ENCODE results near the gene C2orf81. TPM values are rescaled to one million over a fixed set of nuclear protein-coding genes. Genes with fewer than 3 reads are reported as not detected.

C2orf81 gene
- total RNA-seq, 1 donor = 0.86 TPM

DNA sequence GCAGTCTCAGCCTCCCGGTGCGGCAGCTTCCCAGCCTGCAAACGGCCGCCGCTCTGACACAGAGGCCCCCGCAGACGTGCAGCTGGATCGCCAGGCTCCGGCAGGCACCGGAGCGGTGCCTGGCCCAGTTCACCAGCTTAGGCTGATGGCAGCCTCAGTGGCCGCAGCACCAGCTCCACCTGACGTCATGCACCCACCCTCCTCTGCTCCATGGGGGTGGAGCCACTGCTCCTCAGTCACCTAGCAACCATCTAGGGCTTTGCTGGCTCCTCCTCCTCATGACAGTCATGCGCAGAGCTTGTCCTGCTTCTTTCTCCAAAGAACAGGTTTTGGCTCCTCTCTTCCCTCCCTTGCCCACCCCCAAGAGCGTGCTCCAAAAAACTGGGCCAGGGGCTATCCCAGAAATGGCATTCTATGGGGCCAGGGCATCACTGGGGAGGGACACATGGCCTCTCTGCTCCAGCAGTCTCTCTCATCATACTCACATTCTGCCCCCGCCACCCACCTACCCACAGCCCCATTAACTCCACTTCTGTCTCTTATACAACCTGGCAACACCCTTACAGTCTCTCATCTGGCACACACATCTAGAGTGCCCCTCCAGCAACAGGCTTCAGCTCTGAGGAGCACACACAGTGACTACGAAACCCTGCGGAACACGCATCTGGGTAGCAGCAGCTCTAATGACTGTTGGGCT, 46.8 kb downstream of the C2orf81 start:
- DNase-seq (ENCODE audit: low read depth) = peak; percentile 76
- H3K4me3 ChIP-seq (ENCODE audit: low read depth, low read length) = peak overlapping the region; percentile 46
- TF ChIP-seq, protein P1, sequence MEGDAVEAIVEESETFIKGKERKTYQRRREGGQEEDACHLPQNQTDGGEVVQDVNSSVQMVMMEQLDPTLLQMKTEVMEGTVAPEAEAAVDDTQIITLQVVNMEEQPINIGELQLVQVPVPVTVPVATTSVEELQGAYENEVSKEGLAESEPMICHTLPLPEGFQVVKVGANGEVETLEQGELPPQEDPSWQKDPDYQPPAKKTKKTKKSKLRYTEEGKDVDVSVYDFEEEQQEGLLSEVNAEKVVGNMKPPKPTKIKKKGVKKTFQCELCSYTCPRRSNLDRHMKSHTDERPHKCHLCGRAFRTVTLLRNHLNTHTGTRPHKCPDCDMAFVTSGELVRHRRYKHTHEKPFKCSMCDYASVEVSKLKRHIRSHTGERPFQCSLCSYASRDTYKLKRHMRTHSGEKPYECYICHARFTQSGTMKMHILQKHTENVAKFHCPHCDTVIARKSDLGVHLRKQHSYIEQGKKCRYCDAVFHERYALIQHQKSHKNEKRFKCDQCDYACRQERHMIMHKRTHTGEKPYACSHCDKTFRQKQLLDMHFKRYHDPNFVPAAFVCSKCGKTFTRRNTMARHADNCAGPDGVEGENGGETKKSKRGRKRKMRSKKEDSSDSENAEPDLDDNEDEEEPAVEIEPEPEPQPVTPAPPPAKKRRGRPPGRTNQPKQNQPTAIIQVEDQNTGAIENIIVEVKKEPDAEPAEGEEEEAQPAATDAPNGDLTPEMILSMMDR (IDR thresholded peaks at IDR 0.05; ENCODE audit: insufficient read depth, low read depth, low read length) = no peak

DNA sequence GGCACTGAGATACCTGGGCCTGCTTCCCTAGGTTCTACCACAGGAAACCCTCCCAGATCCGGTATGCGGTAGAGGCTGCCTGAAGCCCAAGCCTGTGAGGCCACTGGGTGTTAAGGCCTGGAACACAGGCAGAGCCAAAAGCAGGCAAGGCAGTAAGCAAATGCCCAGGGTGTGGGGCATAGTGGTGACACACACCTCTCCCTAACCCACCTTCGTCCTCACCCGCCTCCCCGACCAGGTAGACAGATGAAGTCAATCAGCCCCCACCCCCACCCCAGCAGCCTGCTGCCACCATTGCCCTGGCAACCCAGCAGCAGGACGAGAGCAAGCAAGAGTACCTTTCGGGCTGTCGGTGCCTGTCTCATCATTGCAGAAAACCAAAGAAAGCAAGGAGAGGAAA, 47.4 kb downstream of the C2orf81 start:
- no peak for DNase-seq (ENCODE audit: low read depth)
- H3K4me3 ChIP-seq (ENCODE audit: low read depth, low read length) = peak overlapping the region; percentile 46
- TF ChIP-seq, protein P1 (IDR thresholded peaks at IDR 0.05; ENCODE audit: insufficient read depth, low read depth, low read length) = no peak

DNA sequence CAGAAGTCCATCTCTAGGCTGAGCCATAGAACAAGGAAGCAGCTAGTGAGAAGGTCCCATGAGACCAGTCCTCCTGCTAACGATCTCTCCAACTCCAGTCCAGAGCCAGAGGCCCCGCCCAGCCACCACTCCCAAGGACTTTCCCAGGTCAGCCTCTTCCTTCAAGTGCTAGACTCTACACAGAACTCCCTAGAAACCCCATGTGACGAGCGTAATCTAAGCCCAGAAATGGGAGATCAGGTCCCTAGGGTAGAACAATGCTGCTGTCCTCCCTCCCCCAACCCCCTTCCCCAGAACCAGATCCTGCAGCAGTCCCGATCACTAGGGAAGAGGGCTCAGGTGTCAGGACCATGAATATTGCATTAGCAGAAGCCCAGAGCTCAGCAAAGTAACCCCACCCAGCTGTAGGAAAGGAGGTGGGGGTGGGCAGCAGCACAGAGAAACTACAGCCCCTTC, 48.2 kb downstream of the C2orf81 start:
- peak; percentile 19 for DNase-seq (ENCODE audit: low read depth)
- TF ChIP-seq, protein P1 (IDR thresholded peaks at IDR 0.05; ENCODE audit: insufficient read depth, low read depth, low read length) = no peak
- no peak overlapping the region for H3K4me3 ChIP-seq (ENCODE audit: low read depth, low read length)

DNA sequence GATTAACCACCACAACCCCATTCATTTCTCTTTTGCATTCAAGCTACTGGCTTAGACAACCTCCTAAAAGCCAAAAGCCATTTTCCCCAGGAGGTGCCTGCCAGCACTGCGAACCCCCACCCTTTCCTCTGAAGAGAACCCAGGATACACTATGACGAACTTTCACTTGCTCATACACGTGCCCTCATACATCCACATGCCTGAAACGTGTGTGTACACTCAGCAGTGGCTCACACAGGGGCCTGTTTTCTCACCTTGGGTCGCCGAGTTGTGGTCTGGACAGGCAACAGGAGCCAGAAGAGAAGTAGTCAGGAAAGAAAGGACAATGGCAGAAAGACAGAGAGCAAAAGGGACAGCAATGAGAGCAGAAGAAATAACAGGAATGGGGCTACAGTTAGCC, 48.7 kb downstream of the C2orf81 start:
- no peak for DNase-seq (ENCODE audit: low read depth)
- TF ChIP-seq, protein P1 (IDR thresholded peaks at IDR 0.05; ENCODE audit: insufficient read depth, low read depth, low read length) = no peak

DNA sequence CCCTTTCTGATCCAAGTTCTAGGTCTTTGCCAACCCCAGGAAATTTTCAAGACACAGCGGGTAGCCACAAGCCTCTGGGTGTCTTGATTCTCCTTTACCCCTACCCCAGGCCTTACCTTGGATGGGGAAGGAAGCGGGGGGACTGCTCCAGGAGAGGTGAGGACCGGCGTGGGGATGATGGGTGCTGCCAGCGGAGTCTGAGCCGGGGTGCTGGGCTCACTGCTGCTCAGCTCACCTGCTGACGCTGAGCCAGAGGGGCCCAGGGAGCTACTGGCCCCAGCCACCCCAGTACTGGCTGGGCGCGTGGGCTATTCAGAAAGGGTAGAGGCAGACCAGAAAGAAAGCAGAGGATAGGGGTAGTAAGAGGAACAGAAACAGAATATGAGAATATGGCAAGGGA, 50.0 kb downstream of the C2orf81 start:
- no peak for DNase-seq (ENCODE audit: low read depth)
- TF ChIP-seq, protein P1 (IDR thresholded peaks at IDR 0.05; ENCODE audit: insufficient read depth, low read depth, low read length) = no peak

More for the DNA sequence above, 48.7 kb downstream of the C2orf81 start:
- no peak overlapping the region for H3K4me3 ChIP-seq (ENCODE audit: low read depth, low read length)

DNA sequence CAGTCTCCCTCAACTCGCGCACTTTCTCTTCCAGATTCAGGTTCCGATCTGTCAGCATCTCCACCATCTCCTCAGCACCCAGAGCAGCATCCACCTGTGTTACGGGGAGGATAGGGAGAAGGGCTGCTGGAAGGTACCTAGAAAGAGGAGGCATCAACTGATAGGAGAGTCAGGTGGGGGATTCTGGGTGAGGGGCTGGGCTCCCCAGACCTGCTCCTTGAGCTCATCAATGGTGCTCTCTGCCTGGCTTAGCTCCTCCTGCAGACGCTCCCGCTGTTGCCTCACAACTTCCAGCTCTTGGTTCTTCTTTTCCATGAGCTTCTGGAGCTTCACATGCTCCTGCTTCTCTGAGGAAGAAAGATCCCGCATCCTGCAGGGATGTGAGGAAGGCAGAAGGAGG, 51.4 kb downstream of the C2orf81 start:
- no peak for DNase-seq (ENCODE audit: low read depth)
- TF ChIP-seq, protein P1 (IDR thresholded peaks at IDR 0.05; ENCODE audit: insufficient read depth, low read depth, low read length) = no peak
- H3K4me3 ChIP-seq (ENCODE audit: low read depth, low read length) = no peak overlapping the region

More for the DNA sequence above, 50.0 kb downstream of the C2orf81 start:
- no peak overlapping the region for H3K4me3 ChIP-seq (ENCODE audit: low read depth, low read length)

DNA sequence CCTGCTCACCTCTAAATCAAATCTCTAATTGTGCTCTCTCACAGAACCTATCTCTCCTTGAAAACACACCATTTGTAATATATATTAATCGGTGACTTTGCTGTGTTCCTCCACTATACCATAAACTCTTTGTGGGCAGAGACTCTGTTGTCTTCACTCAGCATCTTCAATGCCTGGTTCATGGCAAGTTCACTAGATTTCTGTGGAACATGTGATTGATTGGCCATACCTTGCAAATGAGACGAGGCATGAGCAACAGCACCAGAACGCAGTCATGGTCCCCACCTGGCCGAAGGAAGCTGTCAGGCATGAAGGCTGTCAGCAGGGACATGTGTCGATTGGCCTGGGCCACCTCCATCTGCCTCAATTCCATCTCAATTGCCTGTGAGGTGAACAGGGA, 52.9 kb downstream of the C2orf81 start:
- DNase-seq (ENCODE audit: low read depth) = no peak
- TF ChIP-seq, protein P1 (IDR thresholded peaks at IDR 0.05; ENCODE audit: insufficient read depth, low read depth, low read length) = no peak
- no peak overlapping the region for H3K4me3 ChIP-seq (ENCODE audit: low read depth, low read length)

Measured in fibroblast of villous mesenchyme (primary cell).